GM23248 (cell line): ENCODE measurements around the gene PTPRN2.

Source experiments
- EZH2 ChIP-seq: fragments of 200-600 bp; sonication (generic); IDR thresholded peaks from 2 replicates; pipeline ENCODE4 v1.6.1; 2018; ENCODE audit warnings: antibody characterized with exemption, mild to moderate bottlenecking; ENCODE audit not compliant: insufficient read depth, poor library complexity, severe bottlenecking
- EZH2phosphoT487 ChIP-seq: fragments of 200-600 bp; sonication (generic); IDR thresholded peaks from 2 replicates; pipeline ENCODE4 v1.6.1; 2018; ENCODE audit warnings: antibody characterized with exemption, moderate library complexity, mild to moderate bottlenecking, low read depth; ENCODE audit not compliant: insufficient read depth

GRCh38 chr7:157579425-157579824, 1008.2 kb downstream of the PTPRN2 start:
- TF ChIP-seq EZH2 (no peak), EZH2phosphoT487 (no peak)
